A549 (cell line): ENCODE data around the gene METTL18. TPM values are rescaled to one million over a fixed set of nuclear protein-coding genes. Genes with fewer than 3 reads are reported as not detected.

Source experiments
- ATAC-seq, 2 experiments: fragments of 200-7000 bp in 1 of 2; fragments of >200 bp in 1 of 2; cut with Nextera tagmentation in 1 of 2; cut with Tn5 transposase in 1 of 2; 3 replicates each; pipeline versions ENCODE4 v1.8.0 to v1.9.1; 2018 to 2020; ENCODE audit warnings: mild to moderate bottlenecking in 1 of 2, moderate library complexity in 1 of 2
- CTCF ChIA-PET: fragments of 300-600 bp; sonication (Branson Sonifier 250); formaldehyde crosslinking; extraction: SDS; loops from one replicate; lab custom pipeline; 2021; ENCODE audit warnings: antibody characterized with exemption, inconsistent platforms; lab: Yijun Ruan, JAX
- POLR2A ChIA-PET: fragments of 350-600 bp; formaldehyde crosslinking; extraction: SDS; loops from one replicate; lab custom pipeline; 2021; ENCODE audit warnings: antibody characterized with exemption, inconsistent platforms; lab: Yijun Ruan, JAX
- DNase-seq, 2 experiments: peaks; one replicate each; pipeline versions ENCODE4 v3.0.0 to v3.0.0-alpha.2; 2011 to 2016; ENCODE audit warnings: low read depth in 1 of 2, low spot score in 1 of 2
- FAIRE-seq: peaks from 2 replicates; lab custom pipeline; 2011; peaks lifted over from hg19 to GRCh38; lab: Jason Lieb, UNC
- H3K27ac ChIP-seq, 2 experiments: fragments of >200 bp; sonication (Bioruptor Twin); formaldehyde crosslinking; 3 replicates each; pipeline ENCODE4 v1.5.1; 2016 to 2017
- H3K4me1 ChIP-seq: fragments of >200 bp; sonication (Bioruptor Twin); formaldehyde crosslinking; 3 replicates; pipeline ENCODE4 v1.6.1; 2016
- H3K4me2 ChIP-seq: fragments of >200 bp; sonication (Bioruptor Twin); formaldehyde crosslinking; 3 replicates; pipeline ENCODE4 v1.6.1; 2016
- H3K4me3 ChIP-seq: fragments of >200 bp; sonication (Bioruptor Twin); formaldehyde crosslinking; 3 replicates; pipeline ENCODE4 v1.5.1; 2016
- H3K9me3 ChIP-seq: fragments of >200 bp; sonication (Bioruptor Twin); formaldehyde crosslinking; 3 replicates; pipeline ENCODE4 v1.6.1; 2016
- CEBPB ChIP-seq, 2 experiments: fragments of >200 bp in 1 of 2; sonication (Bioruptor Twin) in 1 of 2; formaldehyde crosslinking in 1 of 2; IDR thresholded peaks; 2 replicates each; pipeline ENCODE4 v1.6.1; 2012 to 2016
- ESRRA ChIP-seq: fragments of 150-350 bp; IDR thresholded peaks from 2 replicates; pipeline ENCODE4 v1.6.1; 2014; ENCODE audit warnings: mild to moderate bottlenecking, low read length, borderline replicate concordance
- HOXB13 ChIP-seq: fragments of 250-450 bp; sonication (Bioruptor Pico); IDR thresholded peaks from 2 replicates; pipeline ENCODE4 v1.5.0; 2020; ENCODE audit warnings: low read depth, mild to moderate bottlenecking, moderate library complexity
- JUN ChIP-seq, 2 experiments: fragments of >200 bp; sonication (Bioruptor Twin); formaldehyde crosslinking; IDR thresholded peaks; 2 replicates in 1 of 2; 3 replicates in 1 of 2; pipeline ENCODE4 v1.6.1; 2016 to 2017
- KDM5A ChIP-seq: fragments of 200-600 bp; sonication (generic); IDR thresholded peaks from 2 replicates; pipeline ENCODE4 v1.6.1; 2016; ENCODE audit warnings: antibody characterized with exemption, mild to moderate bottlenecking
- MAFK ChIP-seq: fragments of 450-650 bp; IDR thresholded peaks from 2 replicates; pipeline ENCODE4 v1.6.1; 2014; ENCODE audit not compliant: partially characterized antibody
- NPAS2 ChIP-seq: fragments of 250-450 bp; sonication (Bioruptor Pico); IDR thresholded peaks from 2 replicates; pipeline ENCODE4 v1.8.0; 2022; ENCODE audit warnings: mild to moderate bottlenecking, moderate library complexity, borderline replicate concordance
- POLR2A ChIP-seq: IDR thresholded peaks from 2 replicates; pipeline ENCODE4 v1.6.1; 2012; ENCODE audit warnings: mild to moderate bottlenecking, low read length
- RARB ChIP-seq: fragments of 250-450 bp; sonication (Bioruptor Pico); IDR thresholded peaks from 2 replicates; pipeline ENCODE4 v1.8.0; 2021; ENCODE audit warnings: mild to moderate bottlenecking, moderate library complexity
- RNF2 ChIP-seq: fragments of 200-600 bp; sonication (generic); IDR thresholded peaks from 2 replicates; pipeline ENCODE4 v1.6.1; 2016; ENCODE audit warnings: low read depth, mild to moderate bottlenecking, antibody characterized with exemption, moderate library complexity, borderline replicate concordance
- SMC3 ChIP-seq: fragments of >200 bp; sonication (Bioruptor Twin); formaldehyde crosslinking; IDR thresholded peaks from 3 replicates; pipeline ENCODE4 v1.6.1; 2018; ENCODE audit warnings: inconsistent platforms
- SREBF2 ChIP-seq: fragments of 450-650 bp; IDR thresholded peaks from 2 replicates; pipeline ENCODE4 v1.6.1; 2014; ENCODE audit warnings: mild to moderate bottlenecking, moderate library complexity
- TP53 ChIP-seq: fragments of 250-450 bp; sonication (Bioruptor Pico); IDR thresholded peaks from 2 replicates; pipeline ENCODE4 v1.5.0; 2021; ENCODE audit warnings: mild to moderate bottlenecking, moderate library complexity
- ZNF302 ChIP-seq: fragments of 250-450 bp; sonication (Bioruptor Pico); IDR thresholded peaks from 2 replicates; pipeline ENCODE4 v1.9.0; 2021; ENCODE audit warnings: inconsistent platforms, mild to moderate bottlenecking, moderate library complexity
- WGBS: methylation state at CpG from one replicate; pipeline ENCODE4 v1.1.6; 2017; ENCODE audit errors: missing lambda C conversion rate; 5-methylcytosine and 5-hydroxymethylcytosine counted together
- polyA plus RNA-seq, 4 experiments: library from polyadenylated mRNA; depleted of rRNA in 3 of 4; stranded (reverse); fragments of >200 nt; fragmentation: RNase III in 1 of 4; extraction: RNeasy Plus Mini Kit Qiagen cat#74134 plus additional on column Dnase treatment in 1 of 4; gene quantifications; 2 replicates in 3 of 4; 3 replicates in 1 of 4; pipeline ENCODE4 v1.2.3, GENCODE V29; 2011 to 2017
- TF ChIP-seq, protein P1 (sequence below): fragments of >200 bp; sonication (Bioruptor Twin); formaldehyde crosslinking; IDR thresholded peaks from 2 replicates; pipeline ENCODE4 v1.6.1; 2016
- TF ChIP-seq, protein P2 (sequence below): fragments of 200-600 bp; sonication (generic); IDR thresholded peaks from 2 replicates; pipeline ENCODE4 v1.6.1; 2016; ENCODE audit warnings: antibody characterized with exemption, mild to moderate bottlenecking, moderate library complexity
- TF ChIP-seq, protein P3 (sequence below): IDR thresholded peaks from 2 replicates; pipeline ENCODE4 v1.6.1; 2012
- TF ChIP-seq, protein P4 (sequence below): fragments of 250-450 bp; sonication (Bioruptor Pico); IDR thresholded peaks from 2 replicates; pipeline ENCODE4 v1.5.0; 2021; ENCODE audit warnings: mild to moderate bottlenecking, moderate library complexity, borderline replicate concordance
- TF ChIP-seq, protein P5 (sequence below): fragments of 250-450 bp; sonication (Bioruptor Pico); IDR thresholded peaks from 2 replicates; pipeline ENCODE4 v1.5.0; 2020; ENCODE audit warnings: low read depth, mild to moderate bottlenecking, moderate library complexity
- TF ChIP-seq, protein P6 (sequence below): fragments of 150-350 bp; IDR thresholded peaks from 2 replicates; pipeline ENCODE4 v1.6.1; 2014; ENCODE audit warnings: low read depth, mild to moderate bottlenecking, low read length

METTL18 gene
- polyA plus RNA-seq, 2 of the 4 experiments (the other 2 are of a cell fraction), result 7.5 to 11.4 TPM

DNA sequence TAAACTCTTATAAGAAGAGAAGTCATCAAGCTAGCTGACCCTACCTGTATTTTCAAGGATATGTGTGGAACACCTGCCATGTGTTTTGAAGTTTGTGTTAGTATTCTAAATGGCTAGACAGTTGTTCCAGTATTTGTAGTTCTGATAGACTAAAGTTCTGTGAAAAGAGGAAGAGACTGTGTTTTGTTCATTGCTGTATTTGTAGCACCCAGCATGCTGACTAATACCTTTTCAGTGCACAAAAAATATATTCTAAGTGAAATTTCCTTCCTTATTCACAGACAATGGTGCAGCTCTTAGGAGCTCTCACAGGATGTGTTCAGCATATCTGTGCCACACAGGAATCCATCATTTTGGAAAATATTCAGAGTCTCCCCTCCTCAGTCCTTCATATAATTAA lies 8.2 kb upstream of the METTL18 start (continued):
- TF ChIP-seq, protein P1, sequence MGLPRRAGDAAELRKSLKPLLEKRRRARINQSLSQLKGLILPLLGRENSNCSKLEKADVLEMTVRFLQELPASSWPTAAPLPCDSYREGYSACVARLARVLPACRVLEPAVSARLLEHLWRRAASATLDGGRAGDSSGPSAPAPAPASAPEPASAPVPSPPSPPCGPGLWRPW, result no peak

DNA sequence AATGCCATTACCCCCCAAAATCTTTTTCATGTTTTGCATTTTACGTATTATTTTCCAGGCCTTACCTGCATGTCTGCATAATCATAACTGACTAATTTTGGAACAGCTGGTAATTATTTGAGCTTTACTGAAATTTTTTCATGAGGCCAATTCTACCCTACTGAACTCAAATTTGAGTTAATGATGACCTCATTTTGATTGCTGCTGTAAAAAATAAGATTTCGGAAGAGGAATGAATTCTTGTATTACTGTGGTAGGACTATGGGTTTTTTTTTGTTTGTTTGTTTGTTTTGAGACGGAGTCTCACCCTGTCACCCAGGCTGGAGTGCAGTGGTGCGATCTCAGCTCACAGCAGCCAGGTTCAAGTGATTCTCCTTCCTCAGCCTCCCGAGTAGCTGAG lies 2.6 kb upstream of the METTL18 start:
- Histone ChIP-seq H3K4me2 (no peak overlapping the region), H3K4me1 (peaks cover 7% of the 10 kb centered on the region; the same call in 2 of the 3 replicates), H3K27ac (no peak overlapping the region), H3K4me3 (no peak overlapping the region), H3K9me3 (no peaks in the 10 kb centered on the region)
- no peak for DNase-seq
- ChIA-PET POLR2A (no interaction called here), CTCF (interaction anchor here (0.6 to 2.0 kb wide), 4 partner anchors 12 to 1863 kb away, joined by 3 to 7 read pairs (median 4); no protein-coding TSS in a partner anchor)
- 91% methylated on average over 5 of the region's 5 CpGs for WGBS
- ATAC-seq, result no peak
- no peak for FAIRE-seq
- no peak for TF ChIP-seq JUN (IDR thresholded peaks at IDR 0.05)
- TF ChIP-seq SMC3, result no peak
- no peak for TF ChIP-seq ZNF302
- TF ChIP-seq, protein P2, sequence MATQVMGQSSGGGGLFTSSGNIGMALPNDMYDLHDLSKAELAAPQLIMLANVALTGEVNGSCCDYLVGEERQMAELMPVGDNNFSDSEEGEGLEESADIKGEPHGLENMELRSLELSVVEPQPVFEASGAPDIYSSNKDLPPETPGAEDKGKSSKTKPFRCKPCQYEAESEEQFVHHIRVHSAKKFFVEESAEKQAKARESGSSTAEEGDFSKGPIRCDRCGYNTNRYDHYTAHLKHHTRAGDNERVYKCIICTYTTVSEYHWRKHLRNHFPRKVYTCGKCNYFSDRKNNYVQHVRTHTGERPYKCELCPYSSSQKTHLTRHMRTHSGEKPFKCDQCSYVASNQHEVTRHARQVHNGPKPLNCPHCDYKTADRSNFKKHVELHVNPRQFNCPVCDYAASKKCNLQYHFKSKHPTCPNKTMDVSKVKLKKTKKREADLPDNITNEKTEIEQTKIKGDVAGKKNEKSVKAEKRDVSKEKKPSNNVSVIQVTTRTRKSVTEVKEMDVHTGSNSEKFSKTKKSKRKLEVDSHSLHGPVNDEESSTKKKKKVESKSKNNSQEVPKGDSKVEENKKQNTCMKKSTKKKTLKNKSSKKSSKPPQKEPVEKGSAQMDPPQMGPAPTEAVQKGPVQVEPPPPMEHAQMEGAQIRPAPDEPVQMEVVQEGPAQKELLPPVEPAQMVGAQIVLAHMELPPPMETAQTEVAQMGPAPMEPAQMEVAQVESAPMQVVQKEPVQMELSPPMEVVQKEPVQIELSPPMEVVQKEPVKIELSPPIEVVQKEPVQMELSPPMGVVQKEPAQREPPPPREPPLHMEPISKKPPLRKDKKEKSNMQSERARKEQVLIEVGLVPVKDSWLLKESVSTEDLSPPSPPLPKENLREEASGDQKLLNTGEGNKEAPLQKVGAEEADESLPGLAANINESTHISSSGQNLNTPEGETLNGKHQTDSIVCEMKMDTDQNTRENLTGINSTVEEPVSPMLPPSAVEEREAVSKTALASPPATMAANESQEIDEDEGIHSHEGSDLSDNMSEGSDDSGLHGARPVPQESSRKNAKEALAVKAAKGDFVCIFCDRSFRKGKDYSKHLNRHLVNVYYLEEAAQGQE, result no peak
- no peak for TF ChIP-seq RARB (CRISPR knock-in tag)
- TF ChIP-seq, protein P3, sequence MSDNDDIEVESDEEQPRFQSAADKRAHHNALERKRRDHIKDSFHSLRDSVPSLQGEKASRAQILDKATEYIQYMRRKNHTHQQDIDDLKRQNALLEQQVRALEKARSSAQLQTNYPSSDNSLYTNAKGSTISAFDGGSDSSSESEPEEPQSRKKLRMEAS, result no peak
- no peak for TF ChIP-seq POLR2A
- TF ChIP-seq SREBF2, result no peak
- no peak for TF ChIP-seq RNF2
- no peak for TF ChIP-seq ESRRA
- TF ChIP-seq, protein P4, sequence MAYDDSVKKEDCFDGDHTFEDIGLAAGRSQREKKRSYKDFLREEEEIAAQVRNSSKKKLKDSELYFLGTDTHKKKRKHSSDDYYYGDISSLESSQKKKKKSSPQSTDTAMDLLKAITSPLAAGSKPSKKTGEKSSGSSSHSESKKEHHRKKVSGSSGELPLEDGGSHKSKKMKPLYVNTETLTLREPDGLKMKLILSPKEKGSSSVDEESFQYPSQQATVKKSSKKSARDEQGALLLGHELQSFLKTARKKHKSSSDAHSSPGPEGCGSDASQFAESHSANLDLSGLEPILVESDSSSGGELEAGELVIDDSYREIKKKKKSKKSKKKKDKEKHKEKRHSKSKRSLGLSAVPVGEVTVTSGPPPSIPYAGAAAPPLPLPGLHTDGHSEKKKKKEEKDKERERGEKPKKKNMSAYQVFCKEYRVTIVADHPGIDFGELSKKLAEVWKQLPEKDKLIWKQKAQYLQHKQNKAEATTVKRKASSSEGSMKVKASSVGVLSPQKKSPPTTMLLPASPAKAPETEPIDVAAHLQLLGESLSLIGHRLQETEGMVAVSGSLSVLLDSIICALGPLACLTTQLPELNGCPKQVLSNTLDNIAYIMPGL (CRISPR knock-in tag), result no peak
- TF ChIP-seq CEBPB (IDR thresholded peaks at IDR 0.05), result no peak
- TF ChIP-seq HOXB13 (CRISPR knock-in tag), result no peak
- TF ChIP-seq NPAS2 (CRISPR knock-in tag), result no peak
- TF ChIP-seq KDM5A, result no peak

DNA sequence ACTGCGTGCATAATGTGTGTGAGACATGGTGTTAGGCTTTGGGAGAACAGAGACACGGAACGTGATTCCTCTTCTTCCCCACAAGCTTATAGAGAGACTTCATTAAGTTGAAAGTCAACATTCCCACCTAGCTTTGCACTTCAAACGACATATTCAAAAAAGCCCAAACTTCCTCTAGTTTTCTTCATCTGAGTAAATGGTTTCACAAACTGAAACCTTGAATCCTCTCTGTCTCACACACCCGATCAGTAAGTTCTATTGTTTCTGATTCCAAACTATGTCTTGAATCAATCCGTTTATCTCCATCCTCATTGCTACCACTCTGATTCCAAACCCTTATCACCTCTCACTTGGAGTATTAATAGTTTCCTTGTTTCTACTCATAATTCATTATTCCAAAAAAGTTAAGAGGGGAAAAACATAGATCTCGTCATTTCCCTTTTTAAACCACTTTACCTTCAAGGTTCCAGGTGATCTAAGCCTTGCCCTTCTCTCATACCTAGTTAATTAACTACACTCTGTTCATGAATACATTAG lies 1.6 kb upstream of the METTL18 start:
- ATAC-seq (no peak), FAIRE-seq (no peak), DNase-seq (no peak)
- Histone ChIP-seq H3K4me2 (peak overlapping the region; percentile 95), H3K9me3 (no peaks in the 10 kb centered on the region), H3K27ac (no peak overlapping the region; a peak in 1 of 6 replicates), H3K4me3 (no peak overlapping the region), H3K4me1 (peaks cover 7% of the 10 kb centered on the region; the same call in 2 of the 3 replicates)
- ChIA-PET CTCF (interaction anchor here (0.6 to 2.0 kb wide), 4 partner anchors 13 to 50 kb away, joined by 3 to 10 read pairs (median 6); no protein-coding TSS in a partner anchor), POLR2A (no interaction called here)
- TF ChIP-seq, protein P5, sequence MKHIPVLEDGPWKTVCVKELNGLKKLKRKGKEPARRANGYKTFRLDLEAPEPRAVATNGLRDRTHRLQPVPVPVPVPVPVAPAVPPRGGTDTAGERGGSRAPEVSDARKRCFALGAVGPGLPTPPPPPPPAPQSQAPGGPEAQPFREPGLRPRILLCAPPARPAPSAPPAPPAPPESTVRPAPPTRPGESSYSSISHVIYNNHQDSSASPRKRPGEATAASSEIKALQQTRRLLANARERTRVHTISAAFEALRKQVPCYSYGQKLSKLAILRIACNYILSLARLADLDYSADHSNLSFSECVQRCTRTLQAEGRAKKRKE (CRISPR knock-in tag), result no peak
- TF ChIP-seq TP53 (CRISPR knock-in tag), result no peak
- TF ChIP-seq, protein P6, sequence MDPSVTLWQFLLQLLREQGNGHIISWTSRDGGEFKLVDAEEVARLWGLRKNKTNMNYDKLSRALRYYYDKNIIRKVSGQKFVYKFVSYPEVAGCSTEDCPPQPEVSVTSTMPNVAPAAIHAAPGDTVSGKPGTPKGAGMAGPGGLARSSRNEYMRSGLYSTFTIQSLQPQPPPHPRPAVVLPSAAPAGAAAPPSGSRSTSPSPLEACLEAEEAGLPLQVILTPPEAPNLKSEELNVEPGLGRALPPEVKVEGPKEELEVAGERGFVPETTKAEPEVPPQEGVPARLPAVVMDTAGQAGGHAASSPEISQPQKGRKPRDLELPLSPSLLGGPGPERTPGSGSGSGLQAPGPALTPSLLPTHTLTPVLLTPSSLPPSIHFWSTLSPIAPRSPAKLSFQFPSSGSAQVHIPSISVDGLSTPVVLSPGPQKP, result no peak
- TF ChIP-seq MAFK, result no peak
- no peak for TF ChIP-seq CEBPB (IDR thresholded peaks at IDR 0.05)
- no peak for TF ChIP-seq ZNF302
- no peak for TF ChIP-seq POLR2A
- TF ChIP-seq, protein P3, result no peak
- 87% methylated on average over 7 of the region's 7 CpGs for WGBS
